ENCODE measurements around the gene MRPS11.

DNA sequence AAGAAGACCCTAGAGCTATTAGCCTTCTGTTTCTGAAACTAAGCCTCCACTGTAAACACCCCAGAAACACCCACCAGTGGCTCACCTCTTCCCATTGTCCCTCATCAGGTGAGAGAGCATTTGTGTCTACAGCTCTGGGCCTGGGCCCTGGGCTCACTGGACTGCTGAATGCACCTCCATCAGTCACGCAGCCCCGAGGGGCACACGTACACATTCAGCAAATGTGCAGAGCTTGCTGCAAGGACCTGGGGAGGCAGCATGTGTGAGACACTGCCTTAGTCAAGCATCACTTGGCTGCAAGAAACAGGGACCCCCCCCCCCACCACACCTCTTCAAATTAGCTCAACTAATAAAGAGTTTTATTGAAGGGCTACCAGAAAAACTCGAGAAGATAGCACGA lies 29.3 kb upstream of the MRPS11 start:
- TF ChIP-seq, protein P1, sequence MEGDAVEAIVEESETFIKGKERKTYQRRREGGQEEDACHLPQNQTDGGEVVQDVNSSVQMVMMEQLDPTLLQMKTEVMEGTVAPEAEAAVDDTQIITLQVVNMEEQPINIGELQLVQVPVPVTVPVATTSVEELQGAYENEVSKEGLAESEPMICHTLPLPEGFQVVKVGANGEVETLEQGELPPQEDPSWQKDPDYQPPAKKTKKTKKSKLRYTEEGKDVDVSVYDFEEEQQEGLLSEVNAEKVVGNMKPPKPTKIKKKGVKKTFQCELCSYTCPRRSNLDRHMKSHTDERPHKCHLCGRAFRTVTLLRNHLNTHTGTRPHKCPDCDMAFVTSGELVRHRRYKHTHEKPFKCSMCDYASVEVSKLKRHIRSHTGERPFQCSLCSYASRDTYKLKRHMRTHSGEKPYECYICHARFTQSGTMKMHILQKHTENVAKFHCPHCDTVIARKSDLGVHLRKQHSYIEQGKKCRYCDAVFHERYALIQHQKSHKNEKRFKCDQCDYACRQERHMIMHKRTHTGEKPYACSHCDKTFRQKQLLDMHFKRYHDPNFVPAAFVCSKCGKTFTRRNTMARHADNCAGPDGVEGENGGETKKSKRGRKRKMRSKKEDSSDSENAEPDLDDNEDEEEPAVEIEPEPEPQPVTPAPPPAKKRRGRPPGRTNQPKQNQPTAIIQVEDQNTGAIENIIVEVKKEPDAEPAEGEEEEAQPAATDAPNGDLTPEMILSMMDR (IDR thresholded peaks at IDR 0.05), result no peak
- no peak for TF ChIP-seq EZH2 (IDR thresholded peaks at IDR 0.05)
- TF ChIP-seq EZH2phosphoT487 (IDR thresholded peaks at IDR 0.05), result no peak
